Fibroblast of skin of right quadriceps (primary cell): ENCODE data around the gene GTF3C5.

Experiments
- DNase-seq: peaks from one replicate; pipeline ENCODE4 v3.0.0-alpha.2; 2013

GTF3C5 gene

DNA sequence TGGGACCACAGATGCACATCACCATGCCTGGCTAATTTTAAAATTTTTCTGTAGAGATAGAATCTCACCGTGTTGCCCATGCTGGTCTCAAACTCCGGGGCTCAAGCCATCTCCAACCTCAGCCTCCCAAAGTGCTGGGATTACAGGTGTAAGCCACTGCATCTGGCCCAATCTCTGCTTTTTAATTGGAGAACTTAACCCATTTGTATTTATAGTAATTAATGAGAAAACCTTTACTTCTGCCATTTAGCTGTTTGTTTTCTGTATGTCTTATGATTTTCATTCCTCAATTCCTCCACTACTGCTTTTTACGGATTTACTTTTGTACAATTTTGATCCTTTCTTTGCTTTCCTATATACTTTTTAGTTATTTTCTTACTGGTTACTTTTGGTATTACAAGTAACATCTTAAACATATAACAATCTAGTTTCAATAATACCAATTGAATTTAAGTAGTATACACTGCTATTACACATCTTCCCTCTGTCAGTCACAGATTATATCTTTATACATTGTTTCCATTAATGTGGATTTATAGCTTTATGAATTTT, 64.1 kb downstream of the GTF3C5 start:
- no peak for DNase-seq

DNA sequence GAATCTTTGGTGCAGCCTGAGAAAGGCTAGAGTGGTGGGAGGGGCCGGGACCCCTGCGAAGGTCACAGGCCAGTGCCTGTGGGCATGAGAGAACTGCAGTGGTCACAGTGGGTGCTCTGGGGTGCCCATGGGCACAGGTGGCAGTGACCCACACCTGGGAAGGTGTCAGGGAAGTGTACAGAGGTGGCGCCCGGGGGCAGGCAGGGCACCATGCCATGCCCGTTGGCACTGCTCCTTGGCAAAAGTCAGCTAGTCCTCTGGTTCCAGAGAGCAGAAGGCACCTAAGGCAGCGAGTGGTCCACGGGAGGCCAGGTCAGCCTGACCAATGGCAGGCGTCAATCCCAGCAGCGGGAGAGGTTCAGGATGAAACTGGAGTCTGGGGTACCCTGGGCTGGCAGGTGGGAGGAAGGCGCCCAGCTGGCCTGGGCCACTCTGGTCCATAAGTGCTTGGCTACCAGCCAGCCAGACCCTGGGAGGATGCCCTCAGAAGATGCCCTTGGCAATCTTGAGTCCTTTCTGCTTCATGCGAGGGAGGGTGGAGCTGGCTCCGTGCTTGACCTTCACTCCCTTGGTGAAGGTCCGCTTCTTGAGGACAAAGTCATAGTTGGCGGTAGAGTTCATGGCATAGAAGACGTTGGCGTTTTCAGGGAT, 67.4 kb downstream of the GTF3C5 start:
- DNase-seq, result no peak

DNA sequence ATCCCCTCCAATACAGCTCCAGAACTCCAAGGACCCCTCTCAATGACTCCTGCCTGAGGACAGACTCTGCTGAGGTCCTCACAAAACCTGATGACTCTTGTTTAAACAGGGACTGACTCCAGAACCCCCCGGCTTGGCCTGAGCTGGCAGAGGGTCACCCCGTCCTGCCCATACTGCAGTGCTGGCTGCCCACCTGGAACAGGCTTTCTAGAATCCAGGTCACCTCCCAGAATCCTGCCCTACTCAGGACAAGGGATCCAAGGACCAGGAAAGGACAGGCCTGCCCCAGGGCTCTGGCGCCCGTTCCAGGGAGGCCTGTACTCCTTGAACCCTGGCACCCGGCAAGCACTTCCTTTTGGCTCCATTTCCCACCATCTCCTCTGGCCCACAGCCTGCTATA, 68.1 kb downstream of the GTF3C5 start:
- DNase-seq, result no peak

DNA sequence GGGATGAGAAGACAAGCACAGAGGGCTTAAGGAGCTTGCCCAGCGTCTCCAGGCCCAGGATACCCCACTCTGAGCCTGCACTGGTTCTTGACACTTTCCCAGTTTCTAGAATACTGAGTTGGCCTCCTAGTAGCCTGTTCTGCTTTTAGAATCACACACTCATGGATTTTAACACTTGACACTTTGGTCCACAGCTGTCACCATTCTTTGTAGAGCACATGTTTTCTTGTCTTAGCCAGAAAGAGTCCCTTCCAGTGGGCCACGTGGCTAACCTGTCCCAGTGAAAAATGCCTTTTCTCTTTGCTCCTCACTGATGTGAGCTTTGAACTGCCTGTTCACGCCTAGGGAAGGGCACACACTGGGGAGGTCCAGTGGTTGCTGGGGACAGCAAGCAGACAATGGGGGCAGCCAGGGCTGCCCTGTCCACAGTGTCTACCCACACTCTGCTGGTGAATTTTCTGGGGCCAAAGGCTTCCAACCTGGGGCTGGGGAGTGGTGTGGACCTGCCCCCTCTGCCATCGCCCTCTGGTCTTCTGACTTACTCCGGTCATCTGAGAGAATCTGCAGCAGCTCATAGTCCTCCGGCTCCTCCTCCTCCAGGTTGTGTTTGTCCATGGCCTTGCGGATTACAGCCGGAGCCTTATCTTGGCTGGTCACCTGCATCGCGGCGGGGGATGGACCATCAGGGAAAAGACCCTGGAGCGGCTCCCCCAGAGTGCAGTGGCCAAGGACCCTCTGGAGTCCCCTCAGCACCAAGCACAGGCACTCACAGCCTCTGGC, 69.1 kb downstream of the GTF3C5 start:
- DNase-seq, result no peak

DNA sequence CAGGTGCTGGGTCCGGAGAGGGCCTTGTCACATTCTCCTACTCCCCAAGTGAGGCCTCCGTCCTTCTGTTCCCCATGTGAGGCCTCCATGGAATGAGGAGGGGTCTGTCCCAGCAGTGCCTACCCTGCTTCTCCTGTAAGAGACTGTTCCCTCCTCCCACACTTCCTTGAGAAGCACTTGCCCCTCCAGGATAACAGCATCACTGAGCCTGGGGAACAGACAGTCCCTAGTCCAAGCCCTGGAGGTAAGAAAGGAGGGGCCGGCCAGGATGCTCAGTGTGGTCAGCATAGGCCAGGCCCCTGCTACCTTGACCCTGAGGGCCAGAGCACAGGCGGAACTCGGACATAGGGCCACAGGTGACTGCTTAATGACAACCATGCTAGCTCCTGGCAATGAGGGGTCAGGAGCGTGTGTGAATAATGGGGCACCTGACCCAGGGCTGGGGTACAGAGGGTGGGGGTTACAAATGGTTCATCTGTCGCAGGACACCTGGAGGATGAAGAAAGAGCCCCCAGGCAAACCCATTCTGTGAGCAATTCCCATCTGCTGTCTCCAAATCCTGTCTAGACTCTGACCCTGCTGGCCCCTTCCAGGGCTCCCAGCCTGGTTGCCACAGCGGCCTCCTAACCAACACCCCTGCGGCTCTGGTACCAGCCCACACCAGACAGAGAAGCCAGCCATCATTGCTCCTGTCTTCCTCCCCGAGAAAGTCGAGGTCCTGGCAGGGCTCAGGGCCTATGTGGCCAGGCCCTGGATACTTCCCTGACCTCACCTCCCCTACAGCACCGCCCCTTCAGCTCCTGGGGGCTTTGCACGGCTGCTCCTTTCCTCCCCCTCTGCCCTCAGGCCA, 69.9 kb downstream of the GTF3C5 start:
- DNase-seq, result no peak

DNA sequence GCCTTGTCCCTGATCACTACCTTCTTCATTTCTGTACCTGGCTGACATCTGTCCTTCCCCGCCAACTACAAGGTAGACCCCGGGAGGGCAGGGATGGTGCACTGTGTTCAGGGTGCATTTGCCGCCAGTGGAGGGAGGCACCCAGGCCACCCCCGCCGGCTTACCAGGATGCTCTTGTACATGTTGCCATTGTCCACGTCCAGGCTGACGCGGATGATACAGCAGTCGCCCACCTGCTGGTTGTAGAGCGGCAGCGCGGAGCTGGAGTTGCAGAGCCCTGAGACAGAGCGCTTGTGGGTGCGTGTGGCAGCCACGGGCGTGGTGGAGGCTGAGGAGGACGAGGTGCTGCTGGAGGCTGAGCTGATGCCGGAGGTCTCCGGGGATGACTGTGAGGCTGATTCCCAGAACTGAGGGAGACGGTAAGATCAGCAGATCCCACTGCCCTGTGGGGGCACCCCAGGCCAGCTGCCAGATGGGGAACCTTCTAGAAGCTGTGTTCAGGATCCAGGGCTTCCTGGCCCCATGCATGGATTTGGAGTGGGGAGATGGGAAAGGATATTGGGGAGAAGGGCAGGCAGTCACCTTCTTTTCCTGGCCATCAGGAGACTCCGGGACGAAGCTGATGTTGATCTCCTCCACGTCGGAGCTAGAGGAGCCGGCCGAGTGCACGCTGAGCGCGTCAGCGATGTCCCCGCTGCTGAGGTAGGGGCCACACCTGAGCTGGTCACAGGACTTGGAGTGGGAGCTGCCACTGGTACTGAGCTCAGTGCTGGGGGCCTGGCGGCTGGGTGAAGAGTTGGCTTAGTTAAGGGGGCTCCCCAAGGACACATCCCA, 70.8 kb downstream of the GTF3C5 start:
- no peak for DNase-seq

DNA sequence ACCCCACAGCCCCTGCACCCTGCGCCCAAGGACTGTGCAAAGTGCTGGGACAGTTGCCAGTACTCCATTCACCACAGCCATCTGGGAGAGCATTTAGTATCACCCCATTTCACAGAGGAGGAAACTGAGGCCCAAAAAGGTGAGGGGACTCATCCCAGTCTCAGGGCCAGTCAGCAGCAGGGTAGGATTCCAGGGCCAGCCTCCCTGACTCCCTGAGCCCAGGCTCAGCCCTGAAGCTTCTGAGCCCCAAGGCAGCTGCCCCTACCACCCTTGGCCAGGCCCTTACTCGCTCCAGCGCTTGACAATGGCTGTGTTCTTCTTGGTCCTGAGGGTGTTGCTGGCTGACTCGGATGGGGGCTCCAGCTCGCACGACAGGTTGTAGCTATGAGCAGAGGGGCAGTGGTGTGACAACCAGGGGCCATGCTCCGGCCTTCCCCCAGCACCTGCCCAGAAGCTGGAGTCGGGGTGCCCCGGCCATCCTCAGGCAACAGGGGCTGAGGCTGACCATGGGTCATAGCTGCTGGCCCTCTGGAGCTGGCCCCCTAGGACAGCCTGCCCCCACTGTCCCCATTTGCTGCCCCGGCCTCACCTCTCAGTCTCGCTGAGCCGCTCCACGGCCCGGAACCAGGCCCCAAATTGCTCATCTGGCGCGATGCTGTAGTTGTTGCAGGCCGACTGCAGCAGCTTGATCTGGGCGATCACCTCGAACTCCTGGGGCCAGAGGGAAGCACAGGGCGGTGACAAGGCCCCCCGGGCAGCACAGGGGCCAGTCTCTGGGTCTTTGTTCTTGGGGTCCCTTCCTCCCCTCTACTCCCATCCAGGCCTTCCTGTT, 71.6 kb downstream of the GTF3C5 start:
- no peak for DNase-seq

DNA sequence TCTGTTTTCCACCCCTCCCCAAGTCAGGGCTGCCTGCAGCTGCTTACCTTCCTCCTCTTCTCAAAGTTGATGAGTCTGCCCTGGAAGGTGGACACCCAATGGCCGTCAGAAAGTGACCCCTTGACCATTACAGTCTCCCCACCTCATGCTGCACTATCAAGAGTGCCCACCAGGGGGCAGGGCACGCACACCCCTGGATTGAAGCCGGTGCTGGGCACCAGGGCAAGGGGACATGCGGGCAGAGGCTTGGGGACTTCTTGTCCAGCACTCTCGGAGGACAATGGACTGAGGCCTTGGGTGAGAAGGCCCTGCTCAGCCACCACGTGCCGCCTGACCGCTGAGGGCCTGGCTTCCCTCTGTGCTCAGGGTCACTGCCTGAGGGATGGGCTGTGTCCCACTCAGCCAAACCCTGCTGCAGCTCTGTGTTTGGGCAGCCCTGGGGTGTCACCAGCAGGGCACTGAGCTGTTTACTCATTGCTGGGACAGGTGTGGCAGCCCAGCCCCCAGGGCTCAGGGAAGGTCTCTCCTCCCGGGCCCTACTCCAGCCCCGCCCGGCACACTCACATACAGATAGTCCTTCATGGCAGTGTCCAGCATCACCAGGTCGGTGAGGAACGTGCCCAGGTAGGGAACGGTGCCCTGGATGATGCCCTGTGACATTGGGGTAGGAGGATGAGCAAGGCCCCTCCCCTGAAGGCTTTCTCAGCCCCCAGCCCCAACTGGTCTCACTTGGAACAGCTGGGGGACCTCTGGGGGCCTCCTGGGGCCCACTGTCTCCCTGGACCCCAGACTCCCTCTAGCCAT, 72.6 kb downstream of the GTF3C5 start:
- DNase-seq, result no peak

DNA sequence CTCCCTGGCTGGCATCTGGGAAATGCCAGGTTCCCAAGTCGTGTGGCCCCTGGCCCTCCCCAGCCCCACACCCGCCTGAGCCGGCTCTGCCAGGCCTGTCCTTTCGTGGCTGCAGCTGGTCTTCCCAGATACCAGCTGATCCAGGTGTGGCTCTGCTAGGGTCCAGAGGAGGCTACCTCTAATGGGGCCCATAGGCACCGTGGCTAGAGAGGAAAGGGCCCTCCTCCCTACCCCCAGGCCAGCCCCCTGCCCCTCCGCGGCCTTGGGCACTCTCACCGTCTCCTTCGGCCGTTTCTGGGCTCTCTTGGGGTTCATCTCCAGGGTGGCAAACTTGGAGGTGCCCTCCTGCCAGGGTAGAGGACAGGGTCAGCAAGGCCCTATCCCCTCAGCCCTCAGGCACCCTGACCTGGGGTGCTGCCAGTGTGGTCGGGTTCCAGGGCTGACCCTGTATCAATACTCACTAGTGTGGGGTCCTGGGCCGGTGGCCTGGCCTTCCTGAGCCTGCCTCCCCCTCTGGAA, 73.2 kb downstream of the GTF3C5 start:
- no peak for DNase-seq

DNA sequence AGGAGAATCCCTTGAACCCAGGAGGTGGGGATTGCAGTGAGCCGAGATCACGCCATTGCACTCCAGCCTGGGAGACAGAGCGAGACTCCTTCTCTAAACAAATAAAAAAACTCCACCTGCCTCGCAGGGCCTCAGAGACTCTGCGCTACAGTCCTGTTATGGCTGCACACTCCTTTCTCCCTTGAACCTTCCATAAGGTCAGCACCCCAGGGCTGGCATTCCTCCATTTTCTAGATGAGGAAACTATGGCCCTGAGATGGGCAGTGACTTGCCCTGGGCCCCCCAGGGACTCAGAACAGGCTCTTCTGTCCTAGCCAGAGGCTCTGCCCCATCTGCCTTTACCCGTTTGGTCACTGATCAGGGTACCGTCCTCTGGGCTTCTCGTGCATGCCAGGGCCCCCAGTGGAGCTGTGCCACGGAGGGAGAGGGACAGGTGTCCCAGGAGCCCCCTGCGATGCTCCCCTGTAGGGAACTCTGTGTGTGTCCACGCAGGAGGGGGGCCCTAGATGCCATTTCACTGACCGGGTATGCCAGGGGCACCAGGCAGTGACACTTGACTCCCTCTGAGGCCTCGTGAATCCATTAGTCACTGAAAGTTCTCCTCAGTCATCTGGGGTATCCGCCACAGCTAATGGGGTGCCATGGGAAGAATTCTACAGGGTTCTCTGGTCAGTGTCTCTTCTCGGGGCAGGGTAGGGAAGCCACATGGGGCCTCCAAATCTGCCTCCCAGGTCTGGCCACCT, 74.1 kb downstream of the GTF3C5 start:
- no peak for DNase-seq

DNA sequence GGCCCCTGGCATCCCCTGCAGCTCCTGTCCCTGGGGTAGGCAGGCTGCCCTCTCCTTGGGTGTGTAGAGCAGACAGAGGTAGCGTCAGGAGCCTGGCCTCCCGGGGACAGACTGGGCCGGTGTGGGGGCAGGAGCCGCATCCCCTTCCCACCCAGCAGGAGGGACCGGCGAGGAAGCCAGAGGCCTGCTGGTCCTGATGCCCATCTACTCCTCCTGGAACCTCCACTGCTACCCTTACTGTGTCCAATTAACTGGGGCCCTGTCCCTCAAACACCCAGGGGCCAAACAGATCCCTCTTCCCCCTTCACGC, 74.6 kb downstream of the GTF3C5 start:
- DNase-seq, result no peak

DNA sequence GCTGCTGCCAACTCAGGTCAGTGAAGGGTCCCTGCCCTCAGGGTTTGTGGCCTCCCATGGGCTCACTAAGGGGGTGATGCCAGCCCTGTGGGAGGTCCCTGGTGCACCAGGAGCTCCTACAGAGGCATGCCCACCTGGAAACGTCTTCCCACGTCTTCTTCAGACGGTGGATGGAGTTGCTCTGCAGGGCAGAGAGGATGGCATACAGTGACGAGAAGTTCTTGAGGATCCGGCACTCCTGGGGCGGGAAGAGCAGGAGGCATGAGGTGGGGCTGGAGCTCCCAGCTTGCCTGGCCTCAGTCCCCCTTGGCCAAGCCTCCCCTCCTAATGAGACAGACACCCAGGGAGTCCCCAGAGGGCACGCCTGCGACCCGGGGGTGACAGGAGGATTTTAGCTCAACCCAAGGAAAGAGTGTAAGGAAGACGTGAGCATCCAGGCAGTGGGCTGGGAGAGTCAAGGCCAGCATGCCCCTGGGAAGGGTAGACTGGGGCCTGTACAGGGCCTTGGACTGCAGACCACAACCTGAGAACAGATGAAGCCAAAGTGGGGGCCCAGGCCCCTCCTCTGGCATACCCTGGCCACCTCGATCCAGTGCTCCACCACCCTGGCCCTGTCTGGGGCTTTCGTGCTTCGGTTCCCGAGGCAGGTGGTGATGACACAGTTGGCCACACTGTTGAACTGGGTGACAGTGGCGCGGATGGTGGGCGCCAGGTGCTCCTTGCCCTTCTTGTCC, 75.9 kb downstream of the GTF3C5 start:
- DNase-seq, result no peak

DNA sequence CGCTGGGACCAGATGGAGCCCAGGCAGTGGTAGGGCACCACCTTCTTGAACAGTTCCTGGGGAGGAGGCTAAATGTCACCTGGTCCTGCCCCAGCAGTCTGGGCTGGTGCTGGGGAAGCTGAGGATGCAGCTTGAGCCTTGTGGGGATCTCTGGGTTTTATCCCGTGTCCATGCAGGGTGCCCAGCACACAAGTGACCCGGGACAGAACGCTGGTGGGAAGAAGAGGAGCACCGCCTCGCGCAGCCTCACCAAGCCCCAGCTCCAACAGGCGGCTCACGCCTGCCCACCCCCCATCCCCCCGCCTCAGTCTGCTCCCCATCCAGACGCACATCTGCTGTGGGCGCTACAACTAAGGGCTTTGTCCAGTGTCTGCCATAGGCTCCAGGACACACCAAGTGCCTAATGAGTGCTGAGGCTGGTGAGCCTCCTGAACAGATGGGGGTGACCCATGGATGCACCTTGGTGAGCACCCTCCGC, 76.5 kb downstream of the GTF3C5 start:
- no peak for DNase-seq
